GM19468 (cell line): Measurements from ENCODE around the gene RELCH.

ENCODE experiments used
- ATAC-seq: cut with Tn5 transposase; IDR thresholded peaks from one replicate; pipeline ENCODE4 v1.9.1; 2021; ENCODE audit warnings: mild to moderate bottlenecking, moderate library complexity, moderate number of reproducible peaks; ENCODE audit not compliant: unreplicated experiment; ENCODE audit errors: extremely low read depth

Gene RELCH

DNA sequence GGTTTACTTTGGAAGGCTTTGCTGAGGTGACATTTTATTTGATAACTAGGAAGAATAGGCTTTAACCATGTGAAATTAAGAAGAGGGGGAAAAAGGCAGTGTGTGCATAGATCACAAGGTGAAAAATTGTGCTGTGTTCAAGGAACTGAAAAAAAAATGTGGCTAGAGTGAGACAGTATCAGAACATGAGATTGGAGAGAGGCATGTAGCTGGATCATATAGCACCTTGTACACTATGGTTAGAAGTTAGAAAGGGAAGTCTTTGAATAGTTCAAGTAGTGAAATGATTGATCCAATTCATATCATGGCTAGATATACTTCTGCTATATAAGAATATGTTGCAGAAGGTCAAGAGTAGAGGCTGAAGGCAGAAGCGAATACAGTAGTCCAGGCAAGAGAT lies 125.8 kb downstream of the RELCH start:
- ATAC-seq, result no peak

DNA sequence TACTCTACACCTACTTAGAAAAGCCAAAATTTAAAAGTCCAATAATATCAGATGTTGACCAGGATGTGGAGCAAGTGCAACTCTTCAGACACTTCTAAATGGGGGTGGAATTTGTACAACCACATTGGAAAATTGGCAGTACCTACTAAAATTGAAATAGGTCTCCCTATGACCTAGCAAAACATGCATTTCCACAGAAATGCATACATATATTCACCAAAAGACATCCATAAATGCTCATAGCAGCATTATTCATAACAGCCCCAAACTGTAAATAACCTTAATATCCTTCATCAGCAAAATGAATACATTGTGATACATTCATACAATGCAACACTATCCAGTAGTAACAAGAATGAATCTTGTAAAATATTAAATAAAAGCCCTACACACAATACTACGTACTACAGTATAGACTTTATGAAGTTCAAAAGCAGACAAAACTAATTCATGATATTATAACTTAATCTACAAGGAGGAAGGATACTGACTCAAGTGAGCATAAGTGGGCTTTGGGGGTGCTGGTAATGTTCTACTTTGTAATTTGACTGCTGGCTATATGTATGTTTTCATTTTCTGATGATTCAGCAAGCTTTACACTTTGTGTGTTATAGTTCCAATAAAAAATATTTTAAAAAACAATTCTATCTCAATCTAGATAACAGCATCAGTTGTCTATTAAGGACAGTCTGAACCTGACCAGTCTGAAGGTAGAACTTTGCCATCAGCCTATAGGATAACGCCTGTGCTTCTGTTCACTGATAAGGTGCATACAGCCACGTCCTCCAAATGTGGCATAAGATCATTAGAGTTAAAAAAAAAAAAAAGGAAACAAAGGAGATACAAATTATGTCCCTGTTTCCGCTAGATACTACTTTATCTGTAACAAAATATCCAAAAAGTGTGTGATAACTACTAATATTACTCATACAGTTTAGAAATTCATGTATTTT lies 131.4 kb downstream of the RELCH start:
- no peak for ATAC-seq

DNA sequence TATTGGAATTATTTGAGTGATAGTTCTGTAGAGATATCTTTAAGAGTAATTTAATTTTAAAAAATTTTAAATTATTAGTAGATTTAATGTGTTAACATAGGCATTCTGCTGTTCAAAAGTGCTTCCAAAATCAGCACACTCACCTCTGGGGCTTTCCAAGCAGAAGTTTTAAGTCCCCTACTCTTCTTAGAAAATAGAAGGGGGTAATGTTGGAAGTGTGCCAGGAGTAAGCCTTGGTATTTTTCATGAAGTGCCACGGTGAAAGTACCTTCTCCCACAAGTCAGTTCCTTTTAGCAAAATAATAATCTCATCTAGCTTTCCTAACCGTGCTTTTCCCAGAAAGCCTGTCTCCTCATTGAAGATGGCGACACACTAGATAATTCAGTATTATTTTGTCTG lies 134.1 kb downstream of the RELCH start:
- no peak for ATAC-seq

DNA sequence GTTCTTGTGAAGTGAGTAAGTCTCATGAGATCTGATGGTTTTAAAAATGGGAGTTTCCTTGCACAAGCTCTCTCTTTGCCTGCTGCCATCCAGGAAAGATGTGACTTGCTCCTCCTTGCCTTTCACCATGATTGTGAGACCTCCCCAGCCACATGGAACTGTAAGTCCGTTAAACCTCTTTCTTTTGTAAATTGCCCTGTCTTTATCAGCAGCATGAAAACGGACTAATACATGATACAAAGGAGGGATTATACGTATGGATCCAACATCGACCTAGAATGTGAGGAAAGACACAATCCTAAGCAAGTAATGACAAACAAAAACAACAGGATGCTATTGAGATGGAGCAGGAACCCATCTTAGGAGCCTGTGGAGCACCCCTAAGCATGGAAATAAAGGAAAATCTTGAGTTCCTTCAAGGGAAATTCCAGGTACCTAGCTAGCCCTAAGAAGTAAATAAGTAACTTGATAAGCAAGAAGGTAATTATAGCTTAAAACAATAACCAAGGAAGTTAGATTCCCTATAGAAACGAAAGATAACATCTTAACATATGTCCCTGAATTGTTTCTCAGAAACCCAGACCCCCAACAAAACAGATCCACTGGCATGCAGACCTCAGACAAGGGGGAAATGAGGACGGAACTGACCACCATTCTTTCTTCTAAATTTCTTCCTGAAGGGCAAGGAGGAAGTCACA lies 136.6 kb downstream of the RELCH start:
- ATAC-seq, result no peak

DNA sequence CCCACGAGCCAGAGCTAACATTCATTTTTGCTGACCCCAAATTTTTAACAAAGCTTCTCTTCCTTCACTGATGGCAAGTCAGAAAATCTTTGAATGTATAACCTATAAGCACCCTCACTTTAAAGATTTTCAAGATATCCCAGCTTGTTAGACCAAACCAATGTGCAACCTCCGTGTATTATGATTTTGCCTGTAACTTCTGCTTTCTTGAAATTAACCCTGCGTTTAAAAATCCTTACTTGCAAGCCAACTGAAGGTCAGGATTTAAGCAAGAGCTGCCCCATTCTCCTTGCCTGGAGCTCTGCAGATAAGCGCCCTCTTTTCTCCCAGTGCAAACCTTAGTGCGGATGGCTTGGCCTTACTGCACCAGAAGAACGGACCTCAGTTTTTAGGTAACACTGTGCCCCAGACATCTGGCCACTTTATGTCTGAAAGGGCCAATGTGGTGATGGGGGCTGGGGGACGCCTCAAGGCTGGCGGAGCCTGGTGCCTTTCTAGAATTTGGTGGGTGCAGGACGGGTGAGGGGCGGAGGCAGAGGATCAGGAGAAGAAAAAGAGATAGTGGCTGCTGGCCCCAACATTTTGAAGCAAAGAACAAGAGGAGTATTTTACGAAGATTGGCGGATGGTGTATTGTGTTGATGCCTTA lies 137.2 kb downstream of the RELCH start:
- no peak for ATAC-seq

DNA sequence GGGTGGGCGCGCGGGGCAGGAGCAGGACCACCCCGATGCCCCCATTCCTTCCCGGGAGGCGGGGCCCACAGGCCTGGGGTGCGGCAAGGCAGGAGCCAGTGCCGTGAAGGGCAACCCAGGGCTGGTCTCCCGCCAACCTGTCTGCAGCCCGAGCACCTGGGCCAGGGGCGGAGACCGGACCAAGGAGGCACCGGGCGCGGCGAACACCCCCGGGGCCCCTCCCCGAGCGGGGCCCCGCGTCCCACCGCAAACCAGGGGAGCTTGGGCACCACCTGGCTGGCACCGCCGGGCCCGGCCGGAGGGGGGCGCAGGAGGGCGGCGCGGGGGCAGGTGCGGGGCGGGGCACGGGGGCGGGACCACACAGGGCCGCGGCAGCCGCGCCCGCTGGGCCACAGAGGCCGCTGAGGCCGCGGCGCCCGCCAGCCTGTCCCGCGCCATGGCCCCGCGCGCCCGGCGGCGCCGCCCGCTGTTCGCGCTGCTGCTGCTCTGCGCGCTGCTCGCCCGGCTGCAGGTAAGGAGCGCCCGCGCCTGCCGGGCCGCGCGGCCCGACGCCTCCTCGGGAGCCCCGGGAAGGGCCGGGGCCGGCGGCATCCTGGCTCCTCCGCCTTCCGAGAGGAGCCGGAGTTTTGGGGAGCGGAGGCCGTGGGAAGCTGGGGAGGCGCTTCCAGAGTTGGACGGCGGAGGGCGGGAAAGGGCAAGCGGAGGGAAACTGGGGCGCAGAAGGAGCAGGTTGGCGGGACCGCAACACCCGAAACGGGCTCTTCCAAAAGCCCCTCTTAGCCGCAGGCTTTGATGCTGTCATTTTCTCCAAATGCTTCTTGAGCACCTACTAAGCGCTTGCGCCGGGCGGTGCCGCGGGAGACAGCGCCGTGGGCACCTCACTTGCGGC lies 138.1 kb downstream of the RELCH start, which contains the start of gene TNFRSF11A:
TSS of gene TNFRSF11A (plus strand) at position 394 of the 889 bp plus-strand sequence. CDS start at position 437, 43 bp downstream.
- ATAC-seq, result peak; percentile 33

DNA sequence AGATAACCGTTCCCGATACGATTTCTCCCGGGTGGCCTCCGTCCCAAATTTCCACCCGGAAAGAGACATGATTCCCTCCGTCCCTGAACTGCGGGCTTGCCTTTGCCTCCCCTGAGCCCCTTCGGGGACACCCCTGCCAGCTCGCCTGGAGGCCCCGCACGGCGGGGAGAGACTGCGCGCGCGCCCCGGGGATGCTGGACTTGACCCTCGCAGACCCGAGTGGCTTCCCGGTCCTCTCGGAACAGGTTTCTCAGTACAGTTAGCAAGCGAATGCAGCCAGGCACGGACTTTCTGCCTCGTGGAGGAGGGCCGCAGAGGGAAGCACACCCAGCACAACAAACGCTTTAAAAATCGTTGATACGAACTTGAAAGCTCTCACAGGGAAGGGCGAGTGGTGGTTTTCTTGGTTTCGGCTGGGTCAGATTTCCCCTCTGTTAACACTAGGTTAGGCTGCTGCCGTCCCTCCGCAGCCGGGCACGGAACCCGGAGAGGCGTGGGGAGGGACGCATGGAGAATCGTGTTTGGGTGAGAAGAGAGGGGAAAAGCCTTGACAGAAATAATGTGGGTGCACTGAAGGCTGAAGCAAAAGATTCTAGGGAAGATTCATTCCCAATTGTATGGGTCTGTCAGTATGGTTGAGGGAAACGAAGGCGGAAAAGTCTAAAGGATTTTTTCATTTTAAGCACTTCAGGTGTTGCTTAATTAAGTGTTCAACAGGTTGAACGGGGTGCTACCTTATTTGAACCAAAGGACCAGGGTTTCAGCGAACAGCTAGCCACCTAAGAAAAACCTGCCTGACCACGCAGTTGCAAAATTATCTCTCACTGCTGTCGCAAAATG lies 139.0 kb downstream of the RELCH start:
- no peak for ATAC-seq

DNA sequence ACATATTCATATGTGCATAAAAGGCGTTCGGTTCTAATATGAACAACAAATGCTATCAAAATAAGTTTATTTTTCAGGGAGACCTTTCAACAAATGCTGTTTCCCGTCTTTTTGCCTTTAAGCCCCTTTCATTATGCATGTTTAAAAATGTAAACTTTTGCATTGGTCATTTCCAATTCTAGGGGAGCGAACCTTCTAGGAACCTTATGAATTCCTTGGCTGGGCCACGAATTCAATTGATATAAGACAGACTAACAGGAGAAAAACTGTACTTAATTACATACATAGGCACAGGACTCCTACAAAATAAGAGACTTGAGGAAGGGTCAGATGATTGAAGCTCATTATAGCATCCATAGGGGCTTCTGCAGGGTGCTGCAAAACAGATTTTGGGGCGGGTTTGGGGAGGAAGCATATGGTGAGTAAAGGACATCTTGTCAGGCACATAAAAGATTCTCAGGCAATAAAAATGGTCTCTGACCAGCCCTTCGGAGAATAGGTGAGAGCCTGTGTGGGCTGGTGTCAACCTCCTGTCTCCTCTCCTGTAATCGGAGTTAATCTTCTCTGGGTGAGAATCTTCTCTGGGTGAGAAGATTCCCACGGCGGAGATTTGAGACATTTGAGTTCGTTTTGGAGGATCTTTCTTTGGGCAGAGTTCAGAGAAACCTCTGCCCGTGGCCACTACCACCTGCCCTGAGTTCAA lies 139.7 kb downstream of the RELCH start:
- ATAC-seq, result no peak

DNA sequence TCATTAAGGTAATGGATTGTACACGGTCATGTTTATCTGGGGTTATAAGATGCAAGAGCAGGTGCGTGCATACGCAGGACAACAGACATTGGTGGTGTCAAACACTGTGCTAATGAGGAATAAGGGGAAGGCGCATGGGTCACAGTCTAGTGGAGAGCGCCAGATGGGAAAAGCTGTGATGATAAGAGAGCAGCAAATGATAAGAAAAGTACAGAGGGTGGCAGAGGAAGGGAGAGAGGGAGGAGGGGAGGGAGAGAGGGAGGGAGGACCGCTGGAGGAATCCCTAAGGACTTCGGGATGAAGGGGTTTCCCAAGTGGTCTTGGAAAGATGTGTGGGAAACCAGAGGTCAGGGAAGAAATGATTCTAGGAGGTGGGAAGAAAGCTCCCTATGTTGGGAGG lies 140.9 kb downstream of the RELCH start:
- ATAC-seq, result no peak

DNA sequence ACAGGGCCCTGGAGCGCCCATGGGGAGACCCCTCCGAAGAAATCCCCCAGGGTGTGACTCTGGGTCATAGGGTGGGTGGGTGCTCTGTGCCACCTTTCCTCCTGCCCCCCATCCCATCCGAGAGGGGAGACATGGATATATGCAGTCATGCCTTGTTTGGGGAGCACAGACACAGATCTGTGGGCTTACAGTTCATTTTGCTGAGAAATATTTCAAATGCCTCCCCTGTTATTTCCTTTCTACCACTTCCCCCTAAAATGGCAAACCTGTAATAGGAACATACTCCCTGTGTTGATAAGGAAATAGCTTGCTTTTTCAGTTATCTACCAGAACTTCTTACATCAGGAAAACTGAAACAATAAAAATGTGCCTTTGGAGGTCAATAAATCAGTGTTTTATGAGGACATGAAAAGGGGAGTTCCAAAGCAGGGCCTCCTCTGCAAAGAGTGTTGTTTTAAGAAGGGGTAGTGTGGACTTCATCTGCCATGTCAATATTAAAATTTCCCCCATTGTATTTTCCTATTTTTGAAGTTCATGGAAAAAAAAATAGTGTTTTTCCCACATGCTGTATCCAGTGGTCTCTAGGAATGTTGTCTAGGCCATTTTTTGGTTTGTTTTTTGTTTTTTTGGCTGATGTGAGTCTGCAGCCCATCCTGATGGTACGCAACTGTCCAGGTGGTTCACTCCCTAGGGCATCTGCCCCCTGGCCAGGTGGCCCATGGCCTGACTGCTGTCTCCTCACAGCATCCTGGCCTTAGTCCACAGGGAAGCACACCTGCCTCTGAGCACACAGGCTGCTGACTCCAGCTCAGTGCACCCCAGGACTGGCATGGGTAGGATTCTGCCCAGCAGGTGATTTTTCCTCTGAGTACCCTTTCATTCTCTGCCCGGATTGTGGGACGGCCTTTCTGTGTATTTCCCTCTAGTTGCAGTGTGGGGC lies 141.8 kb downstream of the RELCH start:
- ATAC-seq, result no peak

DNA sequence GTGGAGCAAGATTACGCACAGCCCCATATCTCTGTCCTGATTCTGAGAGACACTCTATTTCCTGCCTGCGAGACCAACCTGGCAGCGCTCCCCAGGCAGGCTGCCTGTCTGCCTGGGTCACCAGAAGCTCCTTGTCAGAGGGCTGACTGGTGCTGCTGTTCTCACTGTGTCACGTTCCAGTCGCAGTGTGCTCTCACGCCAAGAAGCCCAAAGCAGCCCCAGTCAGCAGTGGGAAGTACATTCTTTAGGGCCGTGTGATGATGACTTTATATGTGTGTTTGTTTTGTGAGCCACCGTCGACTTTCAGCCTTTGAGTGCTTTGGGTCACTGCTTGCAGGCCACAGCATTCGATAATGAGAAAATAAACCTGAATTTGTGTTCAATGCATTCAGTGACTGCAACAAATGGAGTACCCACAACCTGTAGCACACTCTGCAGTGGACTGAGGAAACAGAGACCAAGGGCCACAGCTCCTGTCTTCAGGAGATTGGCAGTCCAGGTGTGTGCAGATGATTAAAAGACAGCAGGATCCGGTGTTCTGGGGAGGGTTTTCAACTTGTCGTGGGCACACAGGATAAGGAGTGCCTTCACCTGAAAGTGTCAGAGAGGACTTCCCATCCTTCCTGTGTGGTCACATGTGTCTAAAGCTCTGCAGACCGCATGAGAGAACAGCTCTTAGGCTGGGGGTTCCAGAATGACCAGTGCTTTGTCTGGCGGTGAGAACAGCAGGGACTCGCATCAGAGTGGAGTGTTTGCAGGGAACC lies 142.8 kb downstream of the RELCH start:
- ATAC-seq, result peak; percentile 23

DNA sequence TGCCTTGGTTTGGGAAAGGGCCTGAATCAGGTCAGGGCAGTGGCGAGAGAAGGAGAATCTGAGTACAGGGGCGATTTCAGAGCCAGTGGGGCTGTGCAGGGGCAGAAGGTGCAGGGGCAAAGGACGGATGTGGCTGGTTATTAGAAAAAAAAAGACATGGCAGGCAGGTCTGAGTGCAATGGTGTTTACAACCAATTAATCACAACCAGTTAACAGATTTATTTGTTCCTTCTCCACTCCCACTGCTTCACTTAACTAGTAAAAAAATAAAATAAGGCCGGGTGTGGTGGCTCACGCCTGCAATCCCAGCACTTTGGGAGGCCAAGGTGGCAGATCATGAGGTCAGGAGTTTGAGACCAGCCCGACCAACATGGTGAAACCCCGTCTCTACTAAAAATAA lies 143.6 kb downstream of the RELCH start:
- no peak for ATAC-seq

DNA sequence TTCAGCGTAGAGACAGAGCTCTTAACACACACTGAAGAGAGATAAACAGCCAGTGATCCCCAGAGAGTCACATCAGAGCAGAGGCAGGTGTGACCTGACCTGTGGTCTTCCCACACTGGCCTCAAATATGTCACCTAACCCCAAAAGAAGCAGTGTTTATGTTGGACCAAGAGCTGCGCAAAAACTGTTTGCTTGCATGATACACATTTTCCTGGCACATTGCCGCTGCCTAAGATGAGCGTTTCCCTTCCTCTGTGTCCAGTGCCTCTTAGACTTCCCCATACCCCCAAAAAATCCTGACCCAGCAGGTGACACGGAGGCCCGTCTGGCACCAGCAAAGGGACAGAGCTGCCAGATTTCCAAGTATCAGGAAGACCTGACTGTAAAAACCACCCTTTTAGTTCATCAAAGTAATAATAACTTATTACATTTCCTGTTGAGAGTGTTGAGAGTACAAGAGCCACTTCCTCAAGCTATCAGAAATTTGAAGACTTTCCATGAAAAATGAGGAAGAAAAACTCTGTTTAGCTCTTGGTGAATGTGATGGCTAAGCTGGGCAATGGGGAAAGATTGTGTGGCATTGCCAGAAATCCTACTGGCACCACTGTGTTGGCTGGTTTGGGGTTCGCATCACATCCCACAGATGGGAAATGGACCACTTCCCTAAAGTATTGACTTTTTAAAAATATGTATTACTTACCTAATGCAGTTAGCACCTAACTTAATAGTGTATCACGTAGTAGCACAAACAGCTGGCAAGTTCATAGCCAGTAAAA lies 144.7 kb downstream of the RELCH start:
- ATAC-seq, result peak; percentile 28

DNA sequence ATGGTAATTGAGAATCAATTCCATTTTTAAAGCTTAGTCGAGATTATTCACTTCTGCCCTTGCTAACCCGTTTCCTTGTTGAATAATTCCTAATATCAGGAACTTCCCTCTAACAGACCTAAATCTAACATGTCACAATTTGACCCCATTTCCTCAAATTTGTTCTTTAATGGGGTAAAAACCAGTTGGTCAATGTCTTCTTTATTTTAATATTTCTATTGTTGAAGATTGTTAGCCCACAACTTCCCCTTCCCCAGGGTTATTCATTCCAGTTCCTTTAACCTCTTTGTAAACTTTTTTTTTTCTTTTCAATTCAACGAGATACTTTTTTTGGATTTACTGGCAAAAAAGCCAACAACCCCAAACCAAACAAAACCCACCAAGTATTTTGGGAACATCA lies 145.4 kb downstream of the RELCH start:
- ATAC-seq, result no peak

DNA sequence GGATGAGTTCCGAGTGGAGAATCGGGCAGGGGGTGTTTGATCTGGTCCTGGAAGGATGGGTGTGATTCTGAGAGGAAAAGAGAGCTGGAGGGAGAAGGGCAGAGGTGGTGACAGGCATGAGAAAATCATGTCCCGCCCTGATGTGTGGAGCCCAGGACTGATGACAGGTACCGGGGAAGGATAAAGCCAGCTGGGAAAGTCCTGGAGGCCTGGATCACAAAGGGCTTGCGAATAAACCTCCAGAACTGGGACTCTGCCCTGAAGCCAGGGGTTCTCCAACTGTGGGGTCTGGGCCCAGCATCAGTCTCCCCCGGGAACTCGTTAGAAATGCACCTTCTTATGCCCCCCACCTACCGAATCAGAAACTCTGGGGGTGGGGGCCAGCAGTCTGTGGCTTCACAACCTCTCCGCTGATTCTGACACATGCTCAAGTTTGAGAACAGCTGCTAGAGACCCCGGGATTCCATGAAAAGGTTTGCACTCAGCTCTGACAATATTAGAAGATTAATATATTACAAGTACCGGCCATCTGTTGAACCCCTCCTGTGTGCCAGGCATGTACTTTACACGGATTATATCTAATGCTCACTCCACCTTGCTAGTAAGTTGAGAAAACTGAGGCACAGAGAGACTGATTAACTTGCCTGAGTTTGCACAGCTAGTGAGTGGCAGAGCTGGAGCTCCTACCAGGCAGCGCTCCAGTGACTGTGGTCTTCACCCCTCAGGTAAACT lies 146.1 kb downstream of the RELCH start:
- ATAC-seq, result no peak
